Stimulated activated naive CD8-positive, alpha-beta T cell treated with anti-CD3 and anti-CD28 coated beads, Interleukin-15, Interleukin-2, amounts not matched to agents 100 ng/mL and 50 ng/mL, for 24 hours (primary cell): ENCODE results near the gene DDOST.
"Not testable (repeated sequence)": the region's sequence is repeated elsewhere in the genome, so short reads cannot be mapped to it uniquely, and the experiment has no call there.

Experiments used
- H3K27ac Mint-ChIP-seq: one replicate; pipeline ENCODE4 v1.8.0; 2021; ENCODE audit warnings: mild to moderate bottlenecking, mixed read lengths
- H3K27me3 Mint-ChIP-seq: one replicate; pipeline ENCODE4 v1.8.0; 2021; ENCODE audit warnings: mixed read lengths
- H3K36me3 Mint-ChIP-seq: one replicate; pipeline ENCODE4 v1.8.0; 2021; ENCODE audit warnings: low read depth, mixed read lengths
- H3K4me1 Mint-ChIP-seq: one replicate; pipeline ENCODE4 v1.8.0; 2021; ENCODE audit warnings: low read depth, mixed read lengths
- H3K4me3 Mint-ChIP-seq: one replicate; pipeline ENCODE4 v1.8.0; 2021; ENCODE audit warnings: mild to moderate bottlenecking, mixed read lengths
- H3K9me3 Mint-ChIP-seq: one replicate; pipeline ENCODE4 v1.8.0; 2021; ENCODE audit warnings: mixed read lengths

The DDOST gene

DNA sequence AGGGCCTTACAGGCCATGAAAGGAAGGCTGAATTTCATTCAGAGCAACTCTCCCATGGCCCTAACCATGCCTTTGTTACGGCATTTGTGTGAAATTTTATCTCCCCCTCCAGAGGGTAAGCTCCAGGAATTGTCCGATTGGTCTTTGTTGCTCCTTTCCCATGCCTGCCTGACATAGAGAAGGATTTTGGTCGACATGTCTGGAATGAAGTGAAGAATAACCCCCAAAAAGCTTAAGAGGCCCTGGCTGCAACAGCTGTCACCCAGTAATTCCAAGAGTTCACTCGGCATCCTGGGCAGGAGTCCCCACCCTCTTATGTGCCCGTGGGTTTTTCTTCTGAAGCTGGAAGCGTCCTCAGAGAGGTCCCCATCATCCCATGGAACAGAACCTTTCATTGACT is 51.6 kb downstream of the DDOST start:
- Mint-ChIP-seq H3K4me3 (no peak overlapping the region), H3K36me3 (no peaks in the 10 kb centered on the region), H3K27me3 (peaks cover 12% of the 10 kb centered on the region), H3K9me3 (no peaks in the 10 kb centered on the region), H3K4me1 (no peaks in the 10 kb centered on the region), H3K27ac (no peak overlapping the region)

DNA sequence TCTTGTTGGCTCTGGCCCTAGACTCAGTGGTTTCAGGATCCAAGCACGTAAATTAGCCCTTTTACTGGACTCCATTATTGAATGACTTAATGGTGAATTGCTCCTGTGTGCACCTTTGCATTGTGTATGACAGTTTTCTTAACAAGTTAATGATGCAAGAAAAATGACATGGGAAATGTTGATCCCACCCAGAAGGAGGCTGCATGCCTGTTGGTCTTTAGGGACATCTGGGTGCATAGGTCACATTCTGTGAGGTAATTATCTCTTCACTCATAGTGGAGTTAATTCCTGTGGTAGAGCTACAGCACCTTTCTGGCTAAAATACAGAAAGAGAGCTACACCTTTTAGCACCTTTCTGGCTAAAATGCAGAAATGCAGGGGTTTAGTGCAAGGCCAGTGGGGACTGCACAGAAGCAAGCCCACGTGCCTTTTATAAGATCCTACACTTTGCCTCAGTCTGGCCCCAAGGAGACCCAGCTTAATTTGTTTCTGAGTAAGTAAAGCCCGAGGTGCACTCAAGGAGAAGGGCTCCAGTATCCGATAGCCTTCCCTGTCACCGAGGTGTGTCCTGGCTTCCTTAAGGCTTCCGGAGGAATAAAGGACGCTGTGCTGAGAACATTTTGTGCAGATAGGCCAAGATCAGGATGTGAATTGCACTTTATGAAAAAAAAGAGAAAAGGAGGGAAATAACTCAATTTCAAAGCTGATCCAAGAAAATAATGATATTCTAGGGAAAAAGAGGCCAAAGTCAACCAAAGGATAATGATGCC is 54.2 kb downstream of the DDOST start:
- H3K9me3 Mint-ChIP-seq, H3K4me3 Mint-ChIP-seq, H3K36me3 Mint-ChIP-seq, H3K4me1 Mint-ChIP-seq, H3K27ac Mint-ChIP-seq: not testable (repeated sequence)
- peaks cover 12% of the 10 kb centered on the region for H3K27me3 Mint-ChIP-seq

DNA sequence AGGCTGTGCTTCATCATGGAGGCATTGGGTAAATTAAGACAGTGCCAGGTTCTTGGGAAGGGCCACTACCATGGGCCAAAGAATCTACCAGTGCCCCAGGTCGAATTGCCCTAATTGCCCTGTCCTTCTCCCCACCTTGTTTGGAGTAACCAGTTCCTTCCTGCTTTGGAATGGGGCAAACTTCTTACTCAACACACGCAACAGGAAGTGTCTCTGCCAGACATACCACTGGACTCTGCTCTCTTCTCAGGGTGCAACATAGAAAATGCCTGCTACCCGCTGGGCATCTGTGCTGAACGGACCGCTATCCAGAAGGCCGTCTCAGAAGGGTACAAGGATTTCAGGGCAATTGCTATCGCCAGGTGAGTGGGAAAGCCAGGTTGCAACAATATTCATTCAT is 56.5 kb downstream of the DDOST start:
- no peak overlapping the region for H3K27ac Mint-ChIP-seq
- no peaks in the 10 kb centered on the region for H3K9me3 Mint-ChIP-seq
- H3K36me3 Mint-ChIP-seq, result no peaks in the 10 kb centered on the region

DNA sequence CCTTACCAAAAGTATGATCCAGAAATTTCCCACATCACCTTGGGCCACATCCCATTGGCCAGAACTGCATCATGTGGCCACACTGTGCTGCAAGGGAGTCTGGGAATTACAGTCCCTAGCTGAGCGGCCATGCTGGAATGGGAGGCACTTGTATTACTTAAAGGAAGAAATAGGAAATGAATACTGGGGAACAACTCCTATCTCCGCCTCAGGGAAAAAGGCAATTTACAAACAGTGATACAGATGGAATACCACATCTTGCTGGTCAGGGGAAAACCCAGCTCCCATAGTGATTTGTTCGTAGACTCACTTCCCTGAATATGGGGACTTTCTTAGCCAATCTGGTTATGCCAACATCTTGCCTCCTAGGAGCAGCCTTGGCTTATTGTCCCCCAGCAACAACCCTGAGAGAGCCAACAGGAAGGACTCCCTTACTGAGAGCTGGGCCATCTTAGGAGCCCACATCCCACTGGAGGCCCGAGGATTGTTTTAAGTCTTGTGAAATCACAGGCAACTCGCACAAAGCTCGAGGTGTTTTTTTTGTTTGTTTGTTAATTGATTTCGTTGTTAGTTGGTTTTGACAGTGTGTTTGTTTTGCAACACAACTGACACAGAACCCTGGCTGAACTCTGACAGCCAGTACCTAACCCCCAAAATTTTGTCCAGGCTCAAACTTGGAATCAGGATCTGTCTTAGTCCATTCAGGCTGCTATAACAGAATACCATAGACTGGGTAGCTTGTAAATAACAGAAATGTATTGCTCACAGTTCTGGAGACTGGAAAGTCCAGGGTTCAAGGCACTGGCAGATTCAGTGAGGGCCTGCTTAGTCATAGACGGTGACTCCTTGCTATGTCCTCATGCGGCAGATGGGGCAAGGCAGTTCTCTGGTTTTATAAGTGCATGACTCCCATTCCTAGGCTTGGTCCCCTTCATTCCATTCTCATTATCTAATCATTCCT is 57.4 kb downstream of the DDOST start:
- Mint-ChIP-seq H3K27ac (no peak overlapping the region), H3K4me1 (no peaks in the 10 kb centered on the region)

More for the DNA sequence above, 56.5 kb downstream of the DDOST start:
- H3K27me3 Mint-ChIP-seq, result peaks cover 12% of the 10 kb centered on the region
- H3K4me1 Mint-ChIP-seq, result no peaks in the 10 kb centered on the region
- H3K4me3 Mint-ChIP-seq, result no peak overlapping the region

DNA sequence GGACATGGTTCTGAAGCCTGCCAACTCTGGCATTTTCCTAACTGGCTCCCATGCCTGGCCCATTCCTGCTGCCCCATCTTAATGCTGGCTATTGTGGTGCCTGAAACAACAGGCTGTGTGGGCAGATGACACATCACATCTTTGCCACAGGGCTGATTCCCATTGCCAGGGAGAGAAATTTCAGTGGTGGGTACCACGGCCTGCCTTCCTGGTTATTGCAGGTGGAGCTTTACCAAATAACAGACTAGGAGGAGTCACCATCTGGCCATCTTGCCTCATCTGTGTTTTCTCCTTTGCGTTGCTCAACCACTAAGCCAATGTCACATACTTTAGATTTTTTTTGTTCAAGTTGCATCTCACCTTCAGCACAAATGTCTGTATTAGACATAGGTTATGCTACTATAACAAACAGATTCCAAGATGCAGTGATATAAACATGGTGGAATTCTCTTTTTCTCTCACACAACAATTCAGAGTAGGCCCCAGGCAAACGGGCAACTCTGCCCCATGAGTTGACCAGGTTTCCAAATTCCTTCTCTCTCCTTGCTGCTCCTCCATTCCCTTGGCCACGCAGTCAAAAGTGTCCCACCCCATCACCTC is 58.2 kb downstream of the DDOST start:
- no peak overlapping the region for H3K27ac Mint-ChIP-seq
- H3K36me3 Mint-ChIP-seq, result no peaks in the 10 kb centered on the region
- H3K9me3 Mint-ChIP-seq, result no peaks in the 10 kb centered on the region
- H3K4me3 Mint-ChIP-seq, result no peak overlapping the region
- peaks cover 12% of the 10 kb centered on the region for H3K27me3 Mint-ChIP-seq
- no peaks in the 10 kb centered on the region for H3K4me1 Mint-ChIP-seq

More for the DNA sequence above, 57.4 kb downstream of the DDOST start:
- no peaks in the 10 kb centered on the region for H3K36me3 Mint-ChIP-seq
- no peak overlapping the region for H3K4me3 Mint-ChIP-seq
- H3K27me3 Mint-ChIP-seq, result peaks cover 12% of the 10 kb centered on the region
- no peaks in the 10 kb centered on the region for H3K9me3 Mint-ChIP-seq
